HepG2 (cell line): ENCODE results near the gene TMEM79. TPM values are rescaled to one million over a fixed set of nuclear protein-coding genes. Genes with fewer than 3 reads are reported as not detected.
A peak's percentile ranks its signal among the peaks of the same experiment; 100 is the strongest.

ENCODE experiments used
- MEIS2 ChIP-seq: sonication (generic); formaldehyde crosslinking; IDR thresholded peaks from 2 replicates; pipeline ENCODE4 v1.9.0; 2021; ENCODE audit warnings: mild to moderate bottlenecking, missing genetic modification reagents
- ONECUT2 ChIP-seq: sonication (generic); formaldehyde crosslinking; IDR thresholded peaks from 2 replicates; pipeline ENCODE4 v1.4.0; 2020; ENCODE audit warnings: missing genetic modification reagents
- PCBP1 ChIP-seq: fragments of 200-400 bp; formaldehyde crosslinking; IDR thresholded peaks from 2 replicates; pipeline ENCODE4 v1.6.1; 2017; ENCODE audit warnings: mild to moderate bottlenecking, low read depth, low read length, borderline replicate concordance
- RBFOX2 ChIP-seq: fragments of 200-400 bp; formaldehyde crosslinking; IDR thresholded peaks from 2 replicates; pipeline ENCODE4 v1.6.1; 2017; ENCODE audit warnings: low read depth, mild to moderate bottlenecking, low read length
- REXO4 ChIP-seq: sonication (generic); formaldehyde crosslinking; IDR thresholded peaks from 2 replicates; pipeline ENCODE4 v1.8.0; 2022; ENCODE audit warnings: missing genetic modification reagents, mild to moderate bottlenecking, borderline replicate concordance
- STAG1 ChIP-seq: sonication (generic); formaldehyde crosslinking; IDR thresholded peaks from 2 replicates; pipeline ENCODE4 v1.4.0; 2020; ENCODE audit warnings: missing genetic modification reagents
- TEF ChIP-seq: sonication (generic); formaldehyde crosslinking; IDR thresholded peaks from 2 replicates; pipeline ENCODE4 v1.5.0; 2020; ENCODE audit warnings: missing genetic modification reagents
- ZBTB40 ChIP-seq, 2 experiments: fragments of 450-650 bp in 1 of 2; sonication (generic) in 1 of 2; formaldehyde crosslinking in 1 of 2; IDR thresholded peaks; 2 replicates each; pipeline versions ENCODE4 v1.6.1 to v1.8.0; 2016 to 2022; ENCODE audit warnings: antibody characterized with exemption in 1 of 2, mild to moderate bottlenecking in 1 of 2, missing genetic modification reagents in 1 of 2
- ZNF24 ChIP-seq: fragments of 450-650 bp; IDR thresholded peaks from 2 replicates; pipeline ENCODE4 v1.6.1; 2017; ENCODE audit warnings: antibody characterized with exemption, mild to moderate bottlenecking
- ZNF367 ChIP-seq: sonication (generic); formaldehyde crosslinking; IDR thresholded peaks from 2 replicates; pipeline ENCODE4 v1.4.0; 2020; ENCODE audit warnings: missing genetic modification reagents, borderline replicate concordance
- ZNF619 ChIP-seq: sonication (generic); formaldehyde crosslinking; IDR thresholded peaks from 2 replicates; pipeline ENCODE4 v1.4.0; 2020; ENCODE audit warnings: mild to moderate bottlenecking, missing genetic modification reagents
- ZNF746 ChIP-seq: sonication (generic); formaldehyde crosslinking; IDR thresholded peaks from 2 replicates; pipeline ENCODE4 v1.8.0; 2022; ENCODE audit warnings: mild to moderate bottlenecking, missing genetic modification reagents
- ZSCAN12 ChIP-seq: sonication (generic); formaldehyde crosslinking; IDR thresholded peaks from 2 replicates; pipeline ENCODE4 v1.9.0; 2021; ENCODE audit warnings: mild to moderate bottlenecking, missing genetic modification reagents
- polyA plus RNA-seq, 8 experiments: library from polyadenylated mRNA; depleted of rRNA in 3 of 8; stranded (reverse) in 7 of 8; unstranded in 1 of 8; fragments of >200 nt; fragmentation: Illumina TruSeq in 4 of 8; extraction: Trizol in 4 of 8; gene quantifications; 2 replicates each; pipeline versions ENCODE4 v1.2.1 to v1.2.3, GENCODE V29; 2011 to 2016; ENCODE audit warnings: low read depth in 4 of 8, missing spikeins in 1 of 8, mixed read lengths in 1 of 8; ENCODE audit not compliant: insufficient read depth in 1 of 8
- total RNA-seq, 5 experiments: library from RNA; depleted of rRNA; stranded (reverse); fragments of >200 nt; fragmentation: Illumina TruSeq; extraction: Trizol; gene quantifications; 2 replicates each; pipeline ENCODE4 v1.2.3, GENCODE V29; 2016; ENCODE audit warnings: low read depth in 1 of 5

TMEM79 gene
- total and polyA plus RNA-seq, 2 of the 13 experiments (the other 11 are each of a cell fraction or from before 2014, with no cell fraction given), result 1.2 to 1.9 TPM

GRCh38 chr1:156285437-156285836, 1.3 kb downstream of the TMEM79 start (continued):
- TF ChIP-seq ZBTB40 (IDR thresholded peaks at IDR 0.05) (no peak), ZBTB40 (CRISPR knock-in tag; IDR thresholded peaks at IDR 0.05) (no peak), ONECUT2 (CRISPR knock-in tag) (no peak), ZSCAN12 (CRISPR knock-in tag) (no peak), ZNF24 (no peak), STAG1 (CRISPR knock-in tag) (no peak), MEIS2 (no peak), REXO4 (CRISPR knock-in tag) (no peak), ZNF367 (no peak), RBFOX2 (0 out of 2 replicates have a peak, but pooled peaks have one; percentile 17), PCBP1 (no peak), TEF (no peak), ZNF619 (no peak), ZNF746 (CRISPR knock-in tag) (no peak)
